Endothelial cell of umbilical vein (primary cell): ENCODE data around the gene TPSG1.

ENCODE experiments used
- EZH2 ChIP-seq: IDR thresholded peaks from 2 replicates; pipeline ENCODE4 v1.6.1; 2012; ENCODE audit warnings: borderline replicate concordance, low read depth, mild to moderate bottlenecking, moderate library complexity, low read length, inconsistent platforms; ENCODE audit not compliant: severe bottlenecking
- POLR2A ChIP-seq: IDR thresholded peaks from 2 replicates; pipeline ENCODE4 v1.6.1; 2012; ENCODE audit warnings: low read depth, mild to moderate bottlenecking, control low read depth, low read length
- POLR2AphosphoS5 ChIP-seq: IDR thresholded peaks from 2 replicates; pipeline ENCODE4 v1.6.1; 2012; ENCODE audit warnings: low read depth, mild to moderate bottlenecking, control low read depth, low read length, moderate library complexity; ENCODE audit not compliant: insufficient read depth
- TF ChIP-seq, protein P1 (sequence below), 2 donors: IDR thresholded peaks; 1 replicate in 1 of 2; 2 replicates in 1 of 2; pipeline ENCODE4 v1.5.1; 2011; ENCODE audit warnings: low read length in 2 of 2, mild to moderate bottlenecking in 2 of 2, moderate library complexity in 2 of 2, control low read depth in 1 of 2, inconsistent platforms in 1 of 2, low read depth in 1 of 2; ENCODE audit not compliant: insufficient read depth in 1 of 2; ENCODE audit errors: extremely low read depth in 1 of 2

DNA sequence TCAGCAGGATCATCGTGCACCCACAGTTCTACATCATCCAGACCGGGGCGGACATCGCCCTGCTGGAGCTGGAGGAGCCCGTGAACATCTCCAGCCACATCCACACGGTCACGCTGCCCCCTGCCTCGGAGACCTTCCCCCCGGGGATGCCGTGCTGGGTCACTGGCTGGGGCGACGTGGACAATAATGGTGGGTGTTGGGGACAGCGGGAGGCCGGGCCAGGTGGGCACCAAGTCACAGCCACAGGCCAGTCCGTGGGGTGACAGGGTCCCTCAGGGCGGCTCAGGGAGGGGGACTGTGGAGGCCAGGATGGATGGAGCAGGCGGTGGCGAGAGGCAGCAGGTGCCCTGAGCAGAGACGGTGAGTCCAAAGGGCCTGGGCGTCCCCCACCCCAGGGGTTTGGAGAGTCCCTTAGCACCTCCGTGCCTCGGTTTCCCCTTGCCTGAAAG, 31.8 kb upstream of the TPSG1 start:
- TF ChIP-seq, protein P1, sequence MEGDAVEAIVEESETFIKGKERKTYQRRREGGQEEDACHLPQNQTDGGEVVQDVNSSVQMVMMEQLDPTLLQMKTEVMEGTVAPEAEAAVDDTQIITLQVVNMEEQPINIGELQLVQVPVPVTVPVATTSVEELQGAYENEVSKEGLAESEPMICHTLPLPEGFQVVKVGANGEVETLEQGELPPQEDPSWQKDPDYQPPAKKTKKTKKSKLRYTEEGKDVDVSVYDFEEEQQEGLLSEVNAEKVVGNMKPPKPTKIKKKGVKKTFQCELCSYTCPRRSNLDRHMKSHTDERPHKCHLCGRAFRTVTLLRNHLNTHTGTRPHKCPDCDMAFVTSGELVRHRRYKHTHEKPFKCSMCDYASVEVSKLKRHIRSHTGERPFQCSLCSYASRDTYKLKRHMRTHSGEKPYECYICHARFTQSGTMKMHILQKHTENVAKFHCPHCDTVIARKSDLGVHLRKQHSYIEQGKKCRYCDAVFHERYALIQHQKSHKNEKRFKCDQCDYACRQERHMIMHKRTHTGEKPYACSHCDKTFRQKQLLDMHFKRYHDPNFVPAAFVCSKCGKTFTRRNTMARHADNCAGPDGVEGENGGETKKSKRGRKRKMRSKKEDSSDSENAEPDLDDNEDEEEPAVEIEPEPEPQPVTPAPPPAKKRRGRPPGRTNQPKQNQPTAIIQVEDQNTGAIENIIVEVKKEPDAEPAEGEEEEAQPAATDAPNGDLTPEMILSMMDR (IDR thresholded peaks at IDR 0.05; ENCODE audit: extremely low read depth in 1 of 2, insufficient read depth in 1 of 2, low read depth in 1 of 2, low read length in 2 of 2), result no peak
- no peak for TF ChIP-seq POLR2A
- TF ChIP-seq EZH2, result no peak
- no peak for TF ChIP-seq POLR2AphosphoS5
